Esophagus squamous epithelium (tissue), 5 donors: ENCODE measurements around the gene WDR37. TPM values are rescaled to one million over a fixed set of nuclear protein-coding genes. Genes with fewer than 3 reads are reported as not detected.

ENCODE experiments used
- DNase-seq: peaks from one replicate; lab custom pipeline; 2025; lab: John Stamatoyannopoulos, UW
- H3K27ac ChIP-seq, 4 donors: fragments of 200-600 bp; sonication (generic); one replicate each; pipeline ENCODE4 v1.5.1; 2016 to 2019; ENCODE audit warnings: mild to moderate bottlenecking in 1 of 4
- H3K27me3 ChIP-seq, 4 donors: fragments of 200-600 bp; sonication (generic); 1 replicate in 3 of 4; 2 replicates in 1 of 4; pipeline versions ENCODE4 v1.5.1 to v1.6.0; 2017 to 2021; ENCODE audit warnings: antibody characterized with exemption in 1 of 4
- H3K36me3 ChIP-seq, 3 donors: fragments of 200-600 bp; sonication (generic); one replicate each; pipeline ENCODE4 v1.5.1; 2016 to 2019
- H3K4me1 ChIP-seq, 3 donors: fragments of 200-600 bp; sonication (generic); one replicate each; pipeline ENCODE4 v1.5.1; 2017 to 2019
- H3K4me3 ChIP-seq, 4 donors: fragments of 200-600 bp; sonication (generic); 1 replicate in 3 of 4; 2 replicates in 1 of 4; pipeline ENCODE4 v1.5.1; 2016 to 2019; ENCODE audit warnings: mild to moderate bottlenecking in 2 of 4, moderate library complexity in 1 of 4
- H3K9me3 ChIP-seq, 3 donors: fragments of 200-600 bp; sonication (generic); one replicate each; pipeline ENCODE4 v1.5.1; 2016 to 2019
- POLR2A ChIP-seq, 4 donors: fragments of 450-650 bp; IDR thresholded peaks; one replicate each; pipeline ENCODE4 v1.6.1; 2017; ENCODE audit warnings: antibody characterized with exemption in 4 of 4, mild to moderate bottlenecking in 4 of 4, moderate library complexity in 3 of 4
- WGBS, 2 donors: methylation state at CpG; one replicate each; pipeline ENCODE4 v1.1.5; 2018; 5-methylcytosine and 5-hydroxymethylcytosine counted together
- intact Hi-C: fragments of 100-400 bp; cut with DNase I; formaldehyde crosslinking; loops from one replicate; pipeline ENCODE4 v1.15.0; 2022
- total RNA-seq, 4 donors: library from RNA; depleted of rRNA; stranded (reverse); fragments of >200 nt; gene quantifications; one replicate each; pipeline ENCODE4 v1.1.0, GENCODE V29; 2016
- TF ChIP-seq, protein P1 (sequence below), 6 experiments: fragments of 450-650 bp in 4 of 6; fragments of 200-600 bp in 2 of 6; sonication (generic) in 2 of 6; IDR thresholded peaks; one replicate each; pipeline ENCODE4 v1.5.1; 2016 to 2019; ENCODE audit warnings: antibody characterized with exemption in 6 of 6, mild to moderate bottlenecking in 4 of 6, moderate library complexity in 4 of 6
- donor health status: DM: yes; HTN: yes; CAD: no.

WDR37 gene
- total RNA-seq, 4 donors from 2014 or later, result 7.5 to 17.2 (median 11.3) TPM

DNA sequence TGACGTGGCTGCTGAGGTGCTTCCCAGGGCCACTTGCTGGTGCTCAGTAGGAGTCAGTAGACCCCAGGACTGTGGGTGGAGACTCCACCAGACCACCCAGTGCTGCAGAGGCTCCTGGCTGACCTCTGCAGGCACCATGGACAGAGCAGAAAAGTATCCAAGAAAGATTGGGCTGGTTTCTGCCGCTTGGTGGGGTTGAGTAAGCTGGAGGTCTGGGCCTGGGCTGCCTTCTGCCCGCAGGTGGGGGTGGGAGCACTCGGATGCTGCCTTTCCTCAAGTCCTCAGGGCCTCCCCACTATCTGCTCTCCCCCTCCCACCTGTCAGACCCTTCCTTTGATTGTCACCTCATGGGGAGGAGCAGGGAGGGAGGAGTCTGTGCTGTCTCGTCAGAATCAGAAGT lies 91.6 kb downstream of the WDR37 start:
- Histone ChIP-seq H3K36me3 (no peaks in the 10 kb centered on the region), H3K27ac (no peak overlapping the region), H3K27me3 (no peaks in the 10 kb centered on the region), H3K4me3 (no peak overlapping the region), H3K9me3 (peaks cover 0 to 16% (median 15%) of the 10 kb centered on the region in 3 donors), H3K4me1 (peaks cover 0 to 15% (median 0%) of the 10 kb centered on the region in 3 donors)
- DNase-seq, result no peak
- TF ChIP-seq, protein P1, sequence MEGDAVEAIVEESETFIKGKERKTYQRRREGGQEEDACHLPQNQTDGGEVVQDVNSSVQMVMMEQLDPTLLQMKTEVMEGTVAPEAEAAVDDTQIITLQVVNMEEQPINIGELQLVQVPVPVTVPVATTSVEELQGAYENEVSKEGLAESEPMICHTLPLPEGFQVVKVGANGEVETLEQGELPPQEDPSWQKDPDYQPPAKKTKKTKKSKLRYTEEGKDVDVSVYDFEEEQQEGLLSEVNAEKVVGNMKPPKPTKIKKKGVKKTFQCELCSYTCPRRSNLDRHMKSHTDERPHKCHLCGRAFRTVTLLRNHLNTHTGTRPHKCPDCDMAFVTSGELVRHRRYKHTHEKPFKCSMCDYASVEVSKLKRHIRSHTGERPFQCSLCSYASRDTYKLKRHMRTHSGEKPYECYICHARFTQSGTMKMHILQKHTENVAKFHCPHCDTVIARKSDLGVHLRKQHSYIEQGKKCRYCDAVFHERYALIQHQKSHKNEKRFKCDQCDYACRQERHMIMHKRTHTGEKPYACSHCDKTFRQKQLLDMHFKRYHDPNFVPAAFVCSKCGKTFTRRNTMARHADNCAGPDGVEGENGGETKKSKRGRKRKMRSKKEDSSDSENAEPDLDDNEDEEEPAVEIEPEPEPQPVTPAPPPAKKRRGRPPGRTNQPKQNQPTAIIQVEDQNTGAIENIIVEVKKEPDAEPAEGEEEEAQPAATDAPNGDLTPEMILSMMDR (IDR thresholded peaks at IDR 0.05), result no peak
- no peak for TF ChIP-seq POLR2A (IDR thresholded peaks at IDR 0.05)
- intact Hi-C loops, result no loop called here
- 60 to 71% methylated on average over 1 to 2 of the region's 5 CpGs for WGBS, 2 donors

- intact Hi-C loops, result no loop called here
- Histone ChIP-seq H3K4me3 (no peak overlapping the region), H3K36me3 (no peaks in the 10 kb centered on the region), H3K4me1 (peaks cover 0 to 15% (median 0%) of the 10 kb centered on the region in 3 donors), H3K27ac (no peak overlapping the region), H3K27me3 (no peaks in the 10 kb centered on the region), H3K9me3 (peaks cover 0 to 16% (median 15%) of the 10 kb centered on the region in 3 donors)
- TF ChIP-seq, protein P1 (IDR thresholded peaks at IDR 0.05), result no peak
- TF ChIP-seq POLR2A (IDR thresholded peaks at IDR 0.05), result no peak
- no peak for DNase-seq
- WGBS, 2 donors, result 89 to 90% methylated on average over 17 of the region's 17 CpGs
Measured at GRCh38 chr10:1148855-1149605, 92.8 kb downstream of the WDR37 start.

DNA sequence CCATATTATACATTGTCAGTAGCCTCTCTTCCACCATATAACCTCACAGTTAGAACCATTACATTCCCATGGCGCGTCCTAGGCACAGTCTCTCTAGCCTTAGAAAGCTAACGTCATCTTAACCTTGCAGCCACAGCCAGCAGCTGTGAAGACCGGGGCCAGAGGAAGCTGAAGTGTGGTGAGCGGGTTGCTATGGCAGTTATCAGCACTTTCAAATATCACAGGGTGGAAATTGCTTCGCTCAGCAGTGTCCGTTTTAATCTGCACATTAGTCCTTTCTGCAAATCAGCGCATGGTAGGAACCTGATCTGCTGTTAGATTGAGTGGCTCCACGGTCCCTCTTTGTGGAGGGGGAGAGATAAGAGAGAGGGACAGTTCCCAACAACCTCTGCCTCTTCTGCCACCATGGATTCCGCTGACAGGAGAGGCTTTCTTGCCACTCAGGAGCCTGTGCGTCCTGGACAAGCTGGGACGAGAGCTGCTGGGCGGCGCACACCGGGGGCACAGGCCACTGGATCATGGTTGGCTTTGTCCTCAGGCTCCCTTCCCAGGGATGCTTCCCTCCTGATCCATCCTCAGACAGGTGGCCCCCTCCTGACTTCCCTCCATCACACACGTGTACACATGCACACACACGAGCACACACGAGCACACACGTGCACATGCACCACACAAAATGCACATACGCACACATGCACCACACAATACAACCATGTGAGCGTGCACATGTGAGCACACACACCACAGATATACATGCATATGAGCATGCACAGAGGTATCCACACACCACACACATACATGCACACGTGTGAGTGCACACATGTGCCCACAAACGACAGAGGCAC lies 93.8 kb downstream of the WDR37 start:
- intact Hi-C loops, result no loop called here
- 75 to 80% methylated on average over 21 to 22 of the region's 23 CpGs for WGBS, 2 donors
- no peak for DNase-seq
- Histone ChIP-seq H3K4me1 (peaks cover 0 to 15% (median 0%) of the 10 kb centered on the region in 3 donors), H3K27ac (no peak overlapping the region), H3K4me3 (no peak overlapping the region), H3K36me3 (no peaks in the 10 kb centered on the region), H3K9me3 (peaks cover 0 to 16% (median 15%) of the 10 kb centered on the region in 3 donors), H3K27me3 (no peaks in the 10 kb centered on the region)
- no peak for TF ChIP-seq POLR2A (IDR thresholded peaks at IDR 0.05)
- TF ChIP-seq, protein P1 (IDR thresholded peaks at IDR 0.05), result no peak

GRCh38 chr10:1150638-1150955 lies 94.4 kb downstream of the WDR37 start:
- intact Hi-C loops, result no loop called here
- TF ChIP-seq, protein P1 (IDR thresholded peaks at IDR 0.05), result no peak
- no peak for TF ChIP-seq POLR2A (IDR thresholded peaks at IDR 0.05)
- Histone ChIP-seq H3K27ac (peak overlapping the region in 1 of 4 donors; percentile 6), H3K4me3 (no peak overlapping the region), H3K9me3 (peaks cover 0 to 10% (median 10%) of the 10 kb centered on the region in 3 donors), H3K27me3 (no peaks in the 10 kb centered on the region), H3K4me1 (peaks cover 0 to 15% (median 0%) of the 10 kb centered on the region in 3 donors), H3K36me3 (no peaks in the 10 kb centered on the region)
- WGBS, 2 donors, result 65 to 91% methylated on average over 12 of the region's 13 CpGs
- DNase-seq, result no peak
